Stimulated activated CD4-positive, alpha-beta T cell treated with anti-CD3 and anti-CD28 coated beads, TNF-alpha, amount 100 ng/mL, for 48 hours (primary cell): ENCODE results near the gene USP6.
"Not testable (repeated sequence)": the region's sequence is repeated elsewhere in the genome, so short reads cannot be mapped to it uniquely, and the experiment has no call there.

Experiments used
- DNase-seq, 3 donors: peaks; one replicate each; pipeline ENCODE4 v3.0.0-alpha.2; 2020; ENCODE audit warnings: low read depth in 3 of 3

Gene USP6

DNA sequence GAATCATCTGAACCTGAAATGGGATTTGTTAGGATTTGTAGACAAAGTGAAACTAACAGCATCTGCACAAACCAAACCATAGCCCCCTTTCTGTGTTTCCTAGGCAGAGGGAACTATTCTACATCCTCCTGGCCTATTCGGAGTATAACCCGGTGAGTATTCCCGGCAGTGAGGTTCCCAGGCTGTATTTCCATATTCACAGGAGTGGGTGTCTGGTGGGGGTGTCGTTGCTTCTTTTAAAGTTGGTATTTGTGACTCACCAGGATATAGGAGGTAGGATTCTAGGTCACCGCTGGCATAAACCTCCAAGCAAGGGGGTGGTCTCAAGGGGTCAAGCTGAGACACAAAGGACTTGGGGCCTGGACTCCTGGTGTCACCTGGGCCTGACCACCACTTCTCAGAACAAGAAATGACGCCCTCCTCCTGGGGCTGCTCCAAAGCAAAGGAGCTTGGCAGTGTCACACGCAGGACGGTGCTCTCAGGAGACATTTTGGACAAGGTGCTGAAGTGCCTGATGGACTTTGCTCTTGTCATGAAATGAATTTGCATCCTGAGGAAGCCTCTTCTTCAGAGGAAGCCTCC lies 19.4 kb downstream of the USP6 start:
- not testable (repeated sequence) for DNase-seq

DNA sequence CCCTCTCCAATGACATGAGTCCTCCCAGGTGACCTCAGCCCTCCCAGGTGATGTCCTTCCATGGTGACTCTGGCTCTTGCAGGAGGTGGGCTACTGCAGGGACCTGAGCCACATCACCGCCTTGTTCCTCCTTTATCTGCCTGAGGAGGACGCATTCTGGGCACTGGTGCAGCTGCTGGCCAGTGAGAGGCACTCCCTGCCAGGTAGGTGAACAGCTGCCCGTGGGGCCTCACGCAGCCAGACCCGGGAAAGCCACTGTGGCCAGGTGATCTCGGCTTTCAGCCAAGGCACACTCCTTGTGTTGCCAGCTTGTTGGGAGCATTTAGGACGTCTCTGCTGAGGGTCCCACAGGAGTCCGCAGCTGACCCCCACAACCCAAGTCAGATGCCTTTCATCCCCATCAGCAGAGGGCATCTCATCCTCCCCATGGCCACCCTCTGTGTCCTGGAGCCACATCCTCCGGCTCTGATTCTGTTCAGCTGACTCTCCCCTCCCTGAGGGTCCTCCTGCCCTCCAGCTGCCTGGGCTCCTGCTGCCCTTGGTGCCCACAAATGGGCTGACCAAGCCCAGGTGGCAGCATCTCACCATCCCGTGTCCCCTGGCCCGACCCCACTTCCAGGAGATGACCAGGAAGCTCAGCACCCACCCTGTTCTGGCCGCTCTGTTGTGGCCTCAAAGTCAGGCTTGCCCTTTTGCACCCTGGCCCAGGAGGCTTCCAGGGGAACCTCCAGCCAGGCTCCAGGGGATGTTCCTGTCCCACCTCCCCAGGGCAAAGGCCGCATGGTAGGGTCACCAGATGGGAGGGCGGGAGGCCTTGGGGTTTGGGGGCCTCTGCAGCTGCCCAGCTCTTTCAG lies 20.1 kb downstream of the USP6 start:
- no peak for DNase-seq

DNA sequence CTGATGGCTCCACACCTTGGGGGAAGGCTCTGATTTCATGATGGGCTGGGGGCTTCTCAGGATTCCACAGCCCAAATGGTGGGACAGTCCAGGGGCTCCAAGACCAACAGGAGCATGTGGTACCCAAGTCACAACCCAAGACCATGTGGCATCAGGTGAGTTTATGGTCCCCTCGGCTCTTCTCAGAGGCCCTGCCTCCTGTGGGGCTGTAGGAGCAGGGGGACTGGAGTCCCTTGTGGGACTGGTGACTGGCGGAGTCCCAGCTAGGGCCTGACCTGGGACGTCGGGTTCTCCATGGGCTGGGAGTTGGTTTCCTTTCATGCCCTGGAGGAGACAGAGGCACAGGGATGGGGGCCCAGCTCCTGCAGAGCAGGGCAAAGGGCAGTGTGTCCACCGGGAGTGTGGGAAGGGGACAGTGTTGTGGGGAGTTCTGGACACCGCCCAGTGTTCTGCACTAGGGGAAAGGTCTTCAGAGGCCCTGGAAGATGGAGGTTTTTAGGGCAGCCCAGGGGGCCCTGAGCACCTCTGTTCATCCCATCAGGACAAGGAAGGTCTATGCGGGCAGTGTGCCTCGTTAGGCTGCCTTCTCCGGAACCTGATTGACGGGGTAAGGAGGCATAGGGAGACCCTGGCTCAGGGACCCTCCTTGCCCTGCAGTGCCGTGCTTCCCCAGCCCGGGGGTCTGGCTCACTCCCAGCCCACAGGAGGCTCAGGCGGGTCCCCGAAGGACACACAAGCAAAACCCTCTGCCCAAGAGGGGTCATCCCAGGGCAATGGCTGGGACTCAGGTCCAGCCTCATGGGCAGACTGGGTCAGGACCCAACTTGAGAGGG lies 21.0 kb downstream of the USP6 start:
- DNase-seq = not testable (repeated sequence)

DNA sequence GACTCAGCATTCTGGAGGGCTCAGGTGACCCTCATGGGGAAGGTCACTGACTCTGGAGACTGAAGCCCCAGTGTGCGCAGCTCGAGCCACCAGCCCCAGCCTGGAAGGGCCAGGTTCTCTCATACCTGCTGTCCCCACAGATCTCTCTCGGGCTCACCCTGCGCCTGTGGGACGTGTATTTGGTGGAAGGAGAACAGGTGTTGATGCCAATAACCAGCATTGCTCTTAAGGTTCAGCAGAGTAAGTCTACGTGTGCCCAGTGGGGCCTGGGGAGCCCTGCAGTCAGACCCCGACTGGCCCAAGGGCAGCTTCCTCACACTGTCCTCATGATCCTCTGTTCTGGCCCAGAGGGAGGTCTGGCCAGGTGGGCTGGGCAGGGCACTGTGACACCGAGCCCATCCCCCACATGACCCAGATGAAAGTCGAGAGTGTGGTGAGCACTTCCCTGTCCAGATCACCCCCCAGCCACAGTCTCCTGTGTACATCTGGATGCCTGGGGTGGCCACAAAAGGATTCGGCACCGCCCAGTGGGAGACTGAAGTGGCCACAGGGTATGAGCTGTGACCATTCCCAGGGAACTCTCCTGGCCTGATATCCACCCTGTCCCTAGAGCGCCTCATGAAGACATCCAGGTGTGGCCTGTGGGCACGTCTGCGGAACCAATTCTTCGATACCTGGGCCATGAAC lies 21.8 kb downstream of the USP6 start:
- DNase-seq = not testable (repeated sequence)

DNA sequence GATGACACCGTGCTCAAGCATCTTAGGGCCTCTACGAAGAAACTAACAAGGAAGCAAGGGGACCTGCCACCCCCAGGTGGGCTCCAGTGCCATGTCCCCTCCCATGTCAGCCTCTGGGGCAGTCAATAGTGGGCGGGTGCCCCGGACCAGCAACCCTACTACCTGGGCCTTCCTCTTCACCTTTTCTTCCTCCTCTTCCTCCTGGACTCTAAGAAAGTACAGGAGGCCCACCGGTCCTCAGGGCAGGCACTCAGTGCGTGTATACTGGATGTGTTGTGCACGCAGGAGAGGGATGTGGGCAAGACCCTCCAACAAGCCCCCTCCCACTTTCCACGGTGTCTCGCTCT lies 22.3 kb downstream of the USP6 start:
- DNase-seq = not testable (repeated sequence)

DNA sequence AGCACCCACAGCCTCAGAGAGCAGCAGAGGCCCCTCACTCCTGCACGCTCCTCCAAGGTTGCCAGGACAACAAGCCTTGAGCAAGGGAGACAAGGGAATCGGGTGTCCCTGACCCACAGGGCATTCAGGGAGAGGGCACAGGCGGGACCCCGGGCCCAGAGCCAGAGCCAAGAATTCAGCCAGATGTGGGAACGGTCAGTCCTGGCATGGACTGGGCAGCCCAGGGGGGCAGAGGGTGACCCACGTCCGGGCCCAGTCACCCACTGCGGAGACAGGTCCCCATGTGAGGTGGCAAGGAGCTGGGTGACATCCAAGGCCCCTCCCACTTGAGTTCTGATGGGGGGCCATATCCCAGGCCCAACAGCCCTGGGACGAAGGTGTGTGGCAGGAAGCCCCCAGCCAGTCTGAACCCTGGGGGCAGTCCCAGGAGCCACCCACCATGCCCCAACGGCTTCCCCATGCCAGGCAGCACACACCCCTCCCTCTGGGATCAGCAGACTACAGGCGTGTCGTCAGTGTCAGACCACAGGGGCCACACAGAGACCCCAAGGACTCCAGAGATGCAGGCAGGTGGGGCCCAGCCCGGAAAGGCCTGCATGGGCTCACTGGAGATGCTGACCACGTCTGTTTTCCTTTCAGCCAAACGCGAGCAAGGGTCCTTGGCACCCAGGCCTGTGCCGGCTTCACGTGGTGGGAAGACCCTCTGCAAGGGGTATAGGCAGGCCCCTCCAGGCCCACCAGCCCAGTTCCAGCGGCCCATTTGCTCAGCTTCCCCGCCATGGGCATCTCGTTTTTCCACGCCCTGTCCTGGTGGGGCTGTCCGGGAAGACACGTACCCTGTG lies 23.0 kb downstream of the USP6 start:
- DNase-seq = no peak

DNA sequence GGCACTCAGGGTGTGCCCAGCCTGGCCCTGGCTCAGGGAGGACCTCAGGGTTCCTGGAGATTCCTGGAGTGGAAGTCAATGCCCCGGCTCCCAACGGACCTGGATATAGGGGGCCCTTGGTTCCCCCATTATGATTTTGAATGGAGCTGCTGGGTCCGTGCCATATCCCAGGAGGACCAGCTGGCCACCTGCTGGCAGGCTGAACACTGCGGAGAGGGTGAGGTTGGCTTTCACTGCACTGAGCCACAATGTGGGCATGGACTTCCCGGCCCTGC lies 23.6 kb downstream of the USP6 start:
- no peak for DNase-seq

DNA sequence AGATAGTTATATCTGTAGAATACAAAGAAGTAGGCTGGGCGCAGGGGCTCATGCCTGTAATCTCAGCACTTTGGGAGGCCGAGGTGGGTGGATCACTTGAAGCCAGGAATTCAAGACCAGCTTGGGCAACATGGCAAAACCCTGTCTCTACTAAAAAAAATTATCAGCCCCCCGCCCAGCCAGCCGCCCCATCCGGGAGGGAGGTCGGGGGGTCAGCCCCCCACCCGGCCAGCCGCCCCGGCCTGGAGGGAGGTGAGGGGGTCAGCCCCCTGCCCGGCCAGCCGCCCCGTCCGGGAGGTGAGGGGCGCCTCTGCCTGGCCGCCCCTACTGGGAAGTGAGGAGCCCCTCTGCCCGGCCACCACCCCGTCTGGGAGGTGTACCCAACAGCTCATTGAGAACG lies 27.0 kb downstream of the USP6 start:
- not testable (repeated sequence) for DNase-seq

DNA sequence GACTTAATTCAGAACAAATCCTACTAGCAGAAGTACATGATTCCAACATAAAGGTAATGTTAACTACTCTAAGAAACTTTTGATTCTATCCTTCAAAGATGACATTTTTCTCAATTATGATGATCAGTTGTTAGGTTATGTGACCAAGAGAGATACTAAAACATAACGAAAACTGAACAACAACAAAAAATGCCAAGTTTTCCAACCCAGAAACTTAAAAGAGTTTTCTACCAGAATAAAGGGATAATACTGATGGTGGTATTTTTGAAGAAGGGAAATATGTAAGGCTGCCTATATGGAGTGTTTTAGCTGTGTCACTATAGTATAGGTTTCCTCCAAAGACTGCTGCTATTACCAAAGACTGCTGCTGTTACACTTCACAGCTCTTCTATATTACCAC lies 30.3 kb downstream of the USP6 start:
- DNase-seq = not testable (repeated sequence)

DNA sequence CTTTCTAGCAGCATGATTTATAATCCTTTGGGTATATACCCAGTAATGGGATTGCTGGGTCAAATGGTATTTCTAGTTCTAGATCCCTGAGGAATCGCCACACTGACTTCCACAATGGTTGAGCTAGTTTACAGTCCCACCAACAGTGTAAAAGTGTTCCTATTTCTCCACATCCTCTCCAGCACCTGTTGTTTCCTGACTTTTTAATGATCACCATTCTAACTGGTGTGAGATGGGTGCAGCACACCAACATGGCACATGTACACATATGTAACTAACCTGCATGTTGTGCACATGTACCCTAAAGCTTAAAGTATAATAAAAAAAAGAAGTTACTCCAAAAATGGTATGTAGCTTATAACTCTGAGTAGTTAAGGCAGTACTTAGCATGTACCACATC lies 44.9 kb downstream of the USP6 start:
- DNase-seq = not testable (repeated sequence)

DNA sequence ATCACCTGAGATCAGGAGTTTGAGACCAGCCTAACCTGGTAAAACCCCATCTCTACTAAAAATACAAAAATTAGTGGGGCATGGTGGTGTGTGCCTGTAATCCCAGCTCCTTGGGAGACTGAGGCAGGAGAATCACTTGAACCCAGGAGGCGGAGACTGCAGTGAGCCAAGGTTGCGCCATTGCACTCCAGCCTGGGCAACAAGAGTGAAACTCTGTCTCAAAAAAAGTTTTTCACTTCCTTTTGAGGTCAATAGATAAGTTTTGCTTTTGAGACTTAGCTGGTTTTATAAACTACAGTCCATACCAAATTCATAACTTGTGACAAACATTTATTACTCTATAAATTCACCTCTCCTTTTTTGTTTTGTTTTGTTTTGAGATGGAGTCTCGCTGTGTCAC lies 46.0 kb downstream of the USP6 start:
- not testable (repeated sequence) for DNase-seq

DNA sequence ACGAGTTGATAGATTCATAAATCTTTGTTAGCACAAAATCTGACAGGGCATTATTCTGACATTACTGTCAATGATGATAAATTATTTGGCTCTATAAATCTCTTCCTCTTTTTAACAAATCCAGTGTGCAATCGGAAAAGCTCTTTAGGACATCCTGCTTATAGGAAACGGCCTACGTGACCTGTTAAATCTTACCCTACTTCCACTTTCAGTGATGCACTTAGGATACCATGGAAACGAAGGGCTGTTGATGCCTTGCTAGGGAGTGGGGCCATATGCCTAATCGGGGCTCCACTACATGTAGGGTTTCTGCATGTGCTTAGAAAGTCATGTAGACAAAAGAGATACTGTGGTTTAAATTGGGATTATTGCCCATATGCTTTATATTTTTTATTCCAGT lies 48.6 kb downstream of the USP6 start:
- DNase-seq = no peak

DNA sequence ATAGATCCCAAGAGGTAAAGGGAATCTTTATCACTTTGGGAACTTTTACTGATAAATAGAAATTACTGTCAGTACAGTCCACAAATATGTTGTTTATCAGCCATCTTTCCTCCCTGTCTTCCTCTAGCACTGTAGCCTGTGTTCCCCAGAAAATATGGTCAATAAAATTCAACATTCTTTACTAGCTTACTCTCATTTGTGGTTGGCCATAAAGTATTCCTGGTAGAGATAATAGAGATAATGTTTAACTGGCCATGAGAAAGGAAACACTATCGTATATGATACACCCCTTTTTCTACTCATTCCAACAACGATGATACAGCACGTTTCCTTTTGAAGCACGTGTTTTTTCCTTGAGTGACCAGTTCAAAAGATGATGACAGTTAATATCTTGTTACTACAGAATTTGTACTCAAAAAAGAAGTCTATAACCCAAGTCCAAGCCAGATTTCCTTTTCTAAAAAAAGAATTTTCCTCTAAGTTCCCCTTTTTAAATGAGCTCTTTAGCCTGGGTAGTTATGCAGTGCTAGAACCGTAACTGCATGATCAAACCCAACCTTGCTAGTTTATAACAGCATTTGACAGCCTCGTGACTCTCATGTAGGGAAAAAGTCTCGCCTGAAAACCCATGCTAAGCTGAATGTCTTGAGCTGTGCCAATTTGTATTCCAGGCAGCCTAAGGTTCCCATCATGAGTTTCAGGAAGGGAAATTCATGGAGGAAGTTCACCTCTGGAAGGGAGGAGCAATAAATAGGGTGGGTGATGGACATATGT lies 50.1 kb downstream of the USP6 start:
- not testable (repeated sequence) for DNase-seq

DNA sequence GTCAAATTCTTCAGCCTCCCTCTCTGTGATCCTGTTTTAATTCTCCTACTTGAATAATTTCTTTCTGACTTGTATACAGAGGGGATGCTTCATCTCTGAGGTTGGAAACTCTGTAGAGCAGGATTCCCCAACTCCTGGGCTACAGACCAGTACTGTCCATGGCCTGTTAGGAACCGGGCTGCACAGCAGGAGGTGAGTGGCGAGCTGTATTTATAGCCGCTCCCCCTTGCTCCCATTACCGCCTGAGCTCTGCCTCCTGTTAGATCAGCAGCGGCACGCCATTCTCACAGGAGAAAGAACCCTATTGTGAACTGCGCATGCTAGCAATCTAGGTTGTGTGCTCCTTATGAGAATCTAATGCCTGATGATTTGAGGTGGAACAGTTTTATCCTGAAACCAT lies 59.2 kb downstream of the USP6 start:
- DNase-seq = not testable (repeated sequence)

DNA sequence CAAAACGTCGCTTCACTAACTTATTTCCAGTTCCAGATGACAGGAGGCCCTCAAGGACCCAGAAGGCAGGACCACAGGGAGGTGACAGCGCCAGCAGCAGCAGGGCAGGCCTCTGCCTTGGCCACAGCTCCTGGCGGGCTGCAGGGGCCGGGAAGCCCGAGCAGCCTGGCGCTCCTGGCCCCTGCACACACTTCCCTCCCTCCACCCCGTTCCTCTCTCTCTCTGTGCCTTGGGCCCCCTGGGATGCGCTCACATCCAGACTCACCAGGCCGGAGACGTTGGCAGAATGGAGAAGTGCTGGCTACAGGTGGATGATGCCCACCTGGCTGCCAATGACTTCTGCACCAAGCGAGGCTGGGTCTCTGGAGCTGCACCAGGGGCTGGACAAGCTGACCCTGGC lies 63.2 kb downstream of the USP6 start:
- no peak for DNase-seq

DNA sequence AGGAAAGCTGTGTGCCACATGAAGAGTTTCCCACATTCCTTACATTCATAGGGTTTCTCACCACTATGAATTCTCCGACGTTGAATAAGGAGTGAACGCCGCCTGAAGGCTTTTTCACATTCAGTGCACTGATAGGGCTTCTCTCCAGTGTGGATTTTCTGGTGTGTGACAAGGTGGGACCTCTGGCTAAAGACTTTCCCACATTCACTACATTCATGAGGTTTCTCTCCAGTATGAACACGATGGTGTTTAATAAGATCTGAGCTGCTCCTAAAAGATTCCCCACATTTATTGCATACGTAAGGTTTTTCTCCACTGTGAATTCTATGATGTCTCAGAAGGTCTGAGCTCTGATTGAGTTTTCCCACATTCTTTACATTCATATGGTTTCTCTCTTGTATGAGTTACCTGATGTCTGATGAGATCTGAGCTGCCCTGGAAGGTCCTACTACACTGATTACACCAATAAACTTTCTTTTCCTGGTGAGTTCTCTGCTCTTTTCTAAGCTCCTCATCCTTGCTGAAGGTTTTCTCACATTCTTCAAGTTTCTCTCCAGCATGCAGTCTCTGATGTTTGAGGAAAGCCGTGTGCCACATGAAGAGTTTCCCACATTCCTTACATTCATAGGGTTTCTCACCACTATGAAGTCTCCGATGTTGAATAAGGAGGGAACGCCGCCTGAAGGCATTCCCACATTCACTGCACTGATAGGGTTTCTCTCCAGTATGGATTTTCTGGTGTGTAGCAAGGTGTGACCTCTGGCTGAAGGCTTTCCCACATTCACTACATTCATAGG lies 65.9 kb downstream of the USP6 start:
- no peak for DNase-seq

DNA sequence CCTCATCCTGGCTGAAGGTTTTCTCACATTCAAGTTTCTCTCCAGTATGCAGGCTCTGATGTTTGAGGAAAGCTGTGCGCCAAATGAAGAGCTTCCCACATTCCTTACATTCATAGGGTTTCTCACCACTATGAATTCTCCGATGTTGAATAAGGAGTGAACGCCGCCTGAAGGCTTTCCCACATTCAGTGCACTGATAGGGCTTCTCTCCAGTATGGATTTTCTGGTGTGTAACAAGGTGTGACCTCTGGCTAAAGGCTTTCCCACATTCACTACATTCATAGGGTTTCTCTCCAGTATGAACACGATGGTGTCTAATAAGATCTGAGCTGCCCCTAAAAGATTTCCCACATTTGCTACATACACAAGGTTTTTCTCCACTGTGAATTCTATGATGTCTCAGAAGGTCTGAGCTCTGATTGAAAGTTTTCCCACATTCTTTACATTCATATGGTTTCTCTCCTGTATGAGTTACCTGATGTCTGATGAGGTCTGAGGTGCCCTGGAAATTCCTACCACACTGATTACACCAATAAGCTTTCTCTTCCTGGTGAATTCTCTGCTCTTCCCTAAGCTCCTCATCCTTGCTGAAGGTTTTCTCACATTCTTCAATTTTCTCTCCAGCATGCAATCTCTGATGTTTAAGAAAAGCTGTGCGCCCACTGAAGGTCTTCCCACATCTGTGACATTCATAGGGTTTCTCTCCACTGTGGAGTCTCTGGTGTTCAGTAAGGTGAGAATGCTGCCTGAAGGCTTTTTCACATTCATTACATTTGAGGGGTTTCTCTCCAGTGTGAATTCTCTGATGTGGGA lies 67.0 kb downstream of the USP6 start:
- DNase-seq = no peak

DNA sequence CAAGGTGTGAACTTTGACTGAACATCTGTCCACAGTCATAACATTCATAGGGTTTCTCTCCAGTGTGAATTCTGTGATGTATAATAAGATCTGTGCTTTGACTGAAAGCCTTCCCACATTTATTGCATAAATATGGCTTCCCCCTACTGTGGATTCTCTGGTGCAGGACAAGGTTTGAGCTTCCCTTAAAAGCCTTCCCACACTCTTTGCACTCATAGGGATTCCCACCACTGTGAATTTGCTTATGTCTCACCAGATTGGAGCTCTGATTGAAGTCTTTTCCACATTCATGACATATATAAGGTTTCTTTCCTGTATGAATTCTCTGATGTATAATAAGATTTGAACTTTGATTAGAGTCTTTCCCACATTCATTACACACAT lies 67.6 kb downstream of the USP6 start:
- DNase-seq = no peak

DNA sequence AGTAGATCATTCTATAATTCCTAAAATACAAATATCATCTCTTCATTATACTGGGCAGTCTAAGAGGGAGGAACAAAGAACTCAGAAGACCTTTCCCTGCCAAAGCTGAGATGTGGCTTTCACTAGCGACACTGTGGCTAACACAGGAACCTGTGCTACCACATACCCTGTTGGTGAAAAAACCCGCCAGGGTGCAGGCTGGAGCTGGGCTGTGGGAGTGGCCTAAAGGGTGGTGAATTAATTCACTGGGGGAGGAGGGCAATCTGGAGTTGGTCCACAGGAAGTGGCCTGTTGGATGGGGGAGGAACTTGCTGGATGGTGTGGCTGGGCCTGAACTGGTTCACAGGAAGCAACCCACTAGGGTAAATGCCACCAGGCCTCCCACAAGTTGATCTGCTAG lies 68.5 kb downstream of the USP6 start:
- DNase-seq = no peak
